H9 (cell line): ENCODE results near the gene SLC6A7. TPM values are rescaled to one million over a fixed set of nuclear protein-coding genes. Genes with fewer than 3 reads are reported as not detected.

ENCODE experiments used
- DNase-seq: peaks from one replicate; pipeline ENCODE4 v3.0.0-alpha.2; 2017
- H2AFZ ChIP-seq: one replicate; pipeline ENCODE4 v1.6.1; 2013; ENCODE audit warnings: mild to moderate bottlenecking, low read length, control low read depth, moderate library complexity
- H2AK5ac ChIP-seq: 2 replicates; pipeline ENCODE4 v1.6.1; 2013; ENCODE audit warnings: low read length, control low read depth, mixed read lengths; ENCODE audit not compliant: insufficient read length
- H2BK120ac ChIP-seq: one replicate; pipeline ENCODE4 v1.6.1; 2013; ENCODE audit warnings: low read depth, mild to moderate bottlenecking, low read length, control low read depth, inconsistent platforms; ENCODE audit not compliant: poor library complexity, severe bottlenecking
- H2BK12ac ChIP-seq: 2 replicates; pipeline ENCODE4 v1.6.1; 2013; ENCODE audit warnings: low read length, control low read depth, mixed read lengths, low read depth; ENCODE audit not compliant: insufficient read length
- H2BK15ac ChIP-seq: 2 replicates; pipeline ENCODE4 v1.6.1; 2013; ENCODE audit warnings: low read depth, low read length, control low read depth
- H2BK20ac ChIP-seq: one replicate; pipeline ENCODE4 v1.6.1; 2013; ENCODE audit warnings: low read depth, mild to moderate bottlenecking, low read length, control low read depth, inconsistent platforms; ENCODE audit not compliant: poor library complexity, severe bottlenecking
- H2BK5ac ChIP-seq: 2 replicates; pipeline ENCODE4 v1.6.1; 2013; ENCODE audit warnings: low read length, control low read depth, mixed read lengths; ENCODE audit not compliant: insufficient read length
- H3K14ac ChIP-seq: 2 replicates; pipeline ENCODE4 v1.6.1; 2013; ENCODE audit warnings: low read length, control low read depth; ENCODE audit not compliant: insufficient read depth
- H3K18ac ChIP-seq: 2 replicates; pipeline ENCODE4 v1.6.1; 2013; ENCODE audit warnings: low read depth, mild to moderate bottlenecking, mixed read lengths, low read length, control low read depth; ENCODE audit not compliant: insufficient read length
- H3K23ac ChIP-seq: 2 replicates; pipeline ENCODE4 v1.6.1; 2013; ENCODE audit warnings: low read length, control low read depth, mixed read lengths, low read depth; ENCODE audit not compliant: insufficient read length
- H3K23me2 ChIP-seq: 2 replicates; pipeline ENCODE4 v1.6.1; 2013; ENCODE audit warnings: low read depth, mild to moderate bottlenecking, mixed read lengths, low read length, control low read depth; ENCODE audit not compliant: insufficient read length, poor library complexity, severe bottlenecking
- H3K27ac ChIP-seq: 2 replicates; pipeline ENCODE4 v1.5.1; 2013; ENCODE audit warnings: low read length, control low read depth, mixed read lengths, low read depth; ENCODE audit not compliant: insufficient read length
- H3K27me3 ChIP-seq: 2 replicates; pipeline ENCODE4 v1.6.1; 2013; ENCODE audit warnings: low read length, control low read depth, inconsistent platforms; ENCODE audit not compliant: insufficient read depth
- H3K4ac ChIP-seq: 2 replicates; pipeline ENCODE4 v1.6.1; 2013; ENCODE audit warnings: low read depth, mild to moderate bottlenecking, control low read depth, inconsistent platforms, low read length, moderate library complexity
- H3K4me1 ChIP-seq: 2 replicates; pipeline ENCODE4 v1.6.1; 2013; ENCODE audit warnings: low read length, control low read depth, inconsistent platforms; ENCODE audit not compliant: insufficient read depth
- H3K4me2 ChIP-seq: 2 replicates; pipeline ENCODE4 v1.6.1; 2013; ENCODE audit warnings: low read length, control low read depth, mixed read lengths; ENCODE audit not compliant: insufficient read length, insufficient read depth
- H3K56ac ChIP-seq: 2 replicates; pipeline ENCODE4 v1.6.1; 2013; ENCODE audit warnings: low read depth, mild to moderate bottlenecking, mixed read lengths, low read length, control low read depth; ENCODE audit not compliant: insufficient read length
- H3K79me1 ChIP-seq: 2 replicates; pipeline ENCODE4 v1.6.1; 2013; ENCODE audit warnings: low read depth, mild to moderate bottlenecking, moderate library complexity, low read length, control low read depth, inconsistent platforms; ENCODE audit not compliant: insufficient read depth, poor library complexity, severe bottlenecking
- H3K79me2 ChIP-seq: 2 replicates; pipeline ENCODE4 v1.6.1; 2013; ENCODE audit warnings: low read length, control low read depth, inconsistent platforms; ENCODE audit not compliant: insufficient read depth
- H3K9ac ChIP-seq: 2 replicates; pipeline ENCODE4 v1.6.1; 2013; ENCODE audit warnings: low read length, control low read depth, mixed read lengths; ENCODE audit not compliant: insufficient read length; ENCODE audit errors: extremely low read depth
- H3K9me3 ChIP-seq: one replicate; pipeline ENCODE4 v1.6.1; 2013; ENCODE audit warnings: low read depth, low read length, inconsistent platforms; ENCODE audit not compliant: control insufficient read depth
- H3T11ph ChIP-seq: one replicate; pipeline ENCODE4 v1.6.1; 2013; ENCODE audit warnings: mild to moderate bottlenecking, low read length, control low read depth, inconsistent platforms
- H4K20me1 ChIP-seq: one replicate; pipeline ENCODE4 v1.6.1; 2013; ENCODE audit not compliant: control insufficient read depth, insufficient read length, insufficient read depth
- H4K5ac ChIP-seq: 2 replicates; pipeline ENCODE4 v1.6.1; 2013; ENCODE audit warnings: low read depth, mild to moderate bottlenecking, mixed read lengths, low read length, control low read depth; ENCODE audit not compliant: insufficient read length
- H4K8ac ChIP-seq: replicated peaks from 2 replicates; pipeline ENCODE4 v1.6.1; 2013; ENCODE audit warnings: low read length, control low read depth, mixed read lengths, low read depth; ENCODE audit not compliant: insufficient read length
- H4K91ac ChIP-seq: 2 replicates; pipeline ENCODE4 v1.6.1; 2013; ENCODE audit warnings: low read depth, mild to moderate bottlenecking, moderate library complexity, mixed read lengths, low read length, control low read depth; ENCODE audit not compliant: insufficient read length
- H3K27ac Mint-ChIP-seq, 3 experiments: 2 replicates in 2 of 3; 3 replicates in 1 of 3; pipeline ENCODE4 v1.8.0; 2020 to 2021; ENCODE audit warnings: mixed read lengths in 3 of 3, mild to moderate bottlenecking in 1 of 3, moderate library complexity in 1 of 3
- H3K27me3 Mint-ChIP-seq: 2 replicates; pipeline ENCODE4 v1.8.0; 2021; ENCODE audit warnings: low read depth, mild to moderate bottlenecking, moderate library complexity, mixed read lengths
- H3K36me3 Mint-ChIP-seq, 3 experiments: 2 replicates in 2 of 3; 3 replicates in 1 of 3; pipeline ENCODE4 v1.8.0; 2020 to 2021; ENCODE audit warnings: low read depth in 3 of 3, mixed read lengths in 3 of 3; ENCODE audit not compliant: insufficient read depth in 1 of 3
- H3K4me1 Mint-ChIP-seq, 2 experiments: 2 replicates each; pipeline ENCODE4 v1.8.0; 2020; ENCODE audit warnings: mixed read lengths in 2 of 2
- H3K4me3 Mint-ChIP-seq, 2 experiments: 2 replicates in 1 of 2; 3 replicates in 1 of 2; pipeline ENCODE4 v1.8.0; 2020 to 2021; ENCODE audit warnings: mild to moderate bottlenecking in 2 of 2, mixed read lengths in 2 of 2, moderate library complexity in 1 of 2
- H3K9me3 Mint-ChIP-seq, 2 experiments: 2 replicates in 1 of 2; 3 replicates in 1 of 2; pipeline ENCODE4 v1.8.0; 2020; ENCODE audit warnings: mild to moderate bottlenecking in 2 of 2, mixed read lengths in 2 of 2, moderate library complexity in 1 of 2
- CTCF ChIP-seq: fragments of 200-600 bp; sonication (generic); conservative IDR thresholded peaks from 3 replicates; pipeline ENCODE4 v1.8.0; 2021; ENCODE audit warnings: antibody characterized with exemption, mild to moderate bottlenecking
- WGBS: extraction: QIAGEN DNeasy Blood & Tissue Kit; methylation state at CpG from one replicate; pipeline ENCODE4 v1.1.7; 2013; ENCODE audit warnings: missing lambda C conversion rate, low lambda C conversion rate, mixed read lengths; ENCODE audit not compliant: insufficient read length; ENCODE audit errors: extremely low coverage; 5-methylcytosine and 5-hydroxymethylcytosine counted together
- total RNA-seq: library from RNA; stranded (reverse); gene quantifications from 2 replicates; pipeline ENCODE4 v1.2.1, GENCODE V29; 2021

Gene SLC6A7
- total RNA-seq, 1 experiment from 2014 or later: not detected

- Histone ChIP-seq H4K91ac (no peak overlapping the region), H3K14ac (no peak overlapping the region; the same call in 1 of the 2 replicates), H3K79me1 (no peaks in the 10 kb centered on the region), H4K5ac (no peak overlapping the region), H3K9ac (no peak overlapping the region), H3T11ph (no peak overlapping the region), H2BK20ac (no peak overlapping the region), H3K56ac (no peak overlapping the region), H3K4ac (no peak overlapping the region), H2BK12ac (no peak overlapping the region), H3K9me3 (no peaks in the 10 kb centered on the region), H3K4me1 (peaks cover 2% of the 10 kb centered on the region; the same call in 1 of the 2 replicates), H4K20me1 (no peaks in the 10 kb centered on the region), H2AFZ (no peak overlapping the region), H2BK120ac (no peak overlapping the region), H3K27ac (no peak overlapping the region), H2BK5ac (no peak overlapping the region), H2BK15ac (no peak overlapping the region), H3K23ac (no peak overlapping the region), H3K4me2 (no peak overlapping the region), H3K79me2 (no peaks in the 10 kb centered on the region), H3K27me3 (peaks cover 2% of the 10 kb centered on the region; the same call in 1 of the 2 replicates), H3K23me2 (no peaks in the 10 kb centered on the region), H2AK5ac (no peak overlapping the region), H4K8ac (no peak overlapping the region), H3K18ac (no peak overlapping the region)
- Mint-ChIP-seq H3K4me1 (peaks cover 8 to 13% of the 10 kb centered on the region in 2 experiments), H3K9me3 (no peaks in the 10 kb centered on the region; a peak in 1 of 5 replicates), H3K4me3 (no peak overlapping the region), H3K36me3 (no peaks in the 10 kb centered on the region; a peak in 1 of 7 replicates), H3K27me3 (peaks cover 61% of the 10 kb centered on the region), H3K27ac (no peak overlapping the region)
- DNase-seq: no peak
- no peak for TF ChIP-seq CTCF
- no CpG with 5 or more reads among the region's 5 CpGs for WGBS
Measured at GRCh38 chr5:150181027-150181426, 8.8 kb upstream of the SLC6A7 start.
